GM12801 (cell line): ENCODE data around the gene CCDC27.

ENCODE experiments used
- TF ChIP-seq, protein P1 (sequence below): IDR thresholded peaks from one replicate; pipeline ENCODE4 v1.5.1; 2011; ENCODE audit warnings: control low read depth; ENCODE audit not compliant: insufficient read length; ENCODE audit errors: extremely low read depth

Gene CCDC27

DNA sequence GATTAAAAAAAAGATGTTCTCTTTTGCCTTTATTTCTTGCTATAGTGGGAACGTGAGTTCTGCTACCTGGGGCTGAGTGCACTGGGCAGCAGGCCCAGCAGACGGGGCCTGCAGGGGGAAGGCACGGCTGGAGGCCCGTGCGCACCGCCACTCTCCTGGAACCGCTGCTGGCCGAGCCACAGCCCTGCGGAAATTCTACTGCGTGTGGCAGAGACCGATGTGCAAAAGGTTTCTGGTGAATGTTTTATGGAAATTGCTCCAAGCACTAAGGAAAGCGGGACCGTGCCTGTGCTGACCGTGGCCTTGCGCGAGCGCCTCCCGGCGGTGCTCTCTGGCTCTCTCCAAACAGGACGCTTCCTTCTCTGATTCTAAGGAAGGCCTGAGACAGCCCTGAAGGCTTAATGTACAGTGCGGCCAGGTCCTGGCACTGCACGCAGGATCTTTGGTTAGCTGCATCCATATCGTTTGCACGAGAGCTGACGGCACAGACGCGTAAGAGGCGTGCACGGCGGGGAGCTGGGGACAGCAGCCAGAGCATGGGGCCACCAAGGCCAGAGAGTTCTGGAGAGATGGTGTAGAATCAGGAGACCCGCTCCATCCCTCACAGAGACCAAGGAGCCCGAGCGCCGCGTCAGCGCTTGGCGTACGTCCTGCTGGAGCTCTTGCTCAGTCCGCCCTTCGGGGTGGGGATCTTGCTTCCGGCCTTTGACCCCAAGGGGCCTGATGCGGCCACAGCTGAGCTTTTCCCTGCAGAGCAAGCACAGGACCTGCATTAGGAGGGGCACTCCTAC lies 62.7 kb downstream of the CCDC27 start:
- TF ChIP-seq, protein P1, sequence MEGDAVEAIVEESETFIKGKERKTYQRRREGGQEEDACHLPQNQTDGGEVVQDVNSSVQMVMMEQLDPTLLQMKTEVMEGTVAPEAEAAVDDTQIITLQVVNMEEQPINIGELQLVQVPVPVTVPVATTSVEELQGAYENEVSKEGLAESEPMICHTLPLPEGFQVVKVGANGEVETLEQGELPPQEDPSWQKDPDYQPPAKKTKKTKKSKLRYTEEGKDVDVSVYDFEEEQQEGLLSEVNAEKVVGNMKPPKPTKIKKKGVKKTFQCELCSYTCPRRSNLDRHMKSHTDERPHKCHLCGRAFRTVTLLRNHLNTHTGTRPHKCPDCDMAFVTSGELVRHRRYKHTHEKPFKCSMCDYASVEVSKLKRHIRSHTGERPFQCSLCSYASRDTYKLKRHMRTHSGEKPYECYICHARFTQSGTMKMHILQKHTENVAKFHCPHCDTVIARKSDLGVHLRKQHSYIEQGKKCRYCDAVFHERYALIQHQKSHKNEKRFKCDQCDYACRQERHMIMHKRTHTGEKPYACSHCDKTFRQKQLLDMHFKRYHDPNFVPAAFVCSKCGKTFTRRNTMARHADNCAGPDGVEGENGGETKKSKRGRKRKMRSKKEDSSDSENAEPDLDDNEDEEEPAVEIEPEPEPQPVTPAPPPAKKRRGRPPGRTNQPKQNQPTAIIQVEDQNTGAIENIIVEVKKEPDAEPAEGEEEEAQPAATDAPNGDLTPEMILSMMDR, result no peak

DNA sequence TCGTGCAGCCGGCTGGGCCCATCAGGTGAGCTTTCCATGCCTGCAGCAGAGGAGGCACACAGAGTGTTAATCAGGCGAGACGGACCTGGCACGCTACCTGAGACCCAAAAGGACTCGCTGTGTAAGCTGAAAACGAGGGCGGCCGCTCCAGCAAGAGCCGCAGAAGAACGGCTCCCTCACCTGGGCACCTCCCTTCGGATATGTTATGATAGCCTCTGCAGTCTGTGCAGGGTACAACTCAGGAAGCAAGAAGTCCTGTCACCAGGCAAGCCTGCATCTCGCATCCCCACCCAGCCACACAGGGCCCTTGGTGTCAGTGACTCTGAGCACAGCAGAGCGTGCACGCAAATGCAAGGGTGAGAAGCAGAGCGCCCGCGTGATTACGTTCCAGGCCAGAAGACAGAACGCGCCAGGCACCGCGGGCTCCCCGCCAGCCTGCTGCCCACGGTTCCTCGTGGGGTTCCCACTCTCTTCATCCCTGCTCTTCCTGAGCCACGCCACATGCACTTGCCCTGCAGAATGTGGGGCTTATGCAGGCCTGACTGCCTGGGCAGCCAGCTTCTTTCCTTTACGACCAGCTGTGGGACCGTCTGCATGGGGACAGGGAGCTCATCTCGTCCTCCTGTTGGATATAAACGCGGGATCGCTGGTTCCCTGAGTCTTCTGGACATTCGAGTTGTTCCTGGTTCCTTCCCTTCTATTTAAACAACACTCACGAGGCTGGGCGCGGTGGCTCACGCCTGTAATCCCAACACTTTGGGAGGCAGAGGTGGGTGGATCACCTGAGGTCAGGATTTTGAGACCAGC lies 64.3 kb downstream of the CCDC27 start:
- TF ChIP-seq, protein P1, result no peak

- TF ChIP-seq, protein P1, result no peak
Observed at GRCh38 chr1:3817138-3817740, 65.0 kb downstream of the CCDC27 start.

- TF ChIP-seq, protein P1, result no peak
Observed at GRCh38 chr1:3817821-3818597, 65.8 kb downstream of the CCDC27 start.

DNA sequence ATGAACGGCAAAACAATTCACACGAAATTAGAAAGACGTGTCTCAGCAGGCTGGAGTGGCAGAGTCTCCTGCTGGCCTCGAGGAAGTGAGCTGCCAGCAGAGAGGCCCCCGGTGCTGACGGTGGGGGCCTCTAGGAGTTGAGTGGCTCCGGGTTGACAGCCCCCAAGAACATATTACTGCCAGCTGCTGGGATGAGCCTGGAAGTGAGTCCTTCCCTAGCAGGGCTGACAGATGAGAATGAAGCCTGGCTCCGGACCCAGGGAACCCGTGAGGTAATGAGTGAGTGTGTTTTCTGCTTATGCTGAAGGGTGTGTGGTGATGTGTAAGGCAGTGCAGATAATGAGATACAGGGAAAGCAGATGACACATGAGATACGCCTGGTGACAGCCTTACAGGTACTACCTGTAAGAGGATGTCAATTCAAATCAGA lies 67.5 kb downstream of the CCDC27 start:
- TF ChIP-seq, protein P1, result no peak

DNA sequence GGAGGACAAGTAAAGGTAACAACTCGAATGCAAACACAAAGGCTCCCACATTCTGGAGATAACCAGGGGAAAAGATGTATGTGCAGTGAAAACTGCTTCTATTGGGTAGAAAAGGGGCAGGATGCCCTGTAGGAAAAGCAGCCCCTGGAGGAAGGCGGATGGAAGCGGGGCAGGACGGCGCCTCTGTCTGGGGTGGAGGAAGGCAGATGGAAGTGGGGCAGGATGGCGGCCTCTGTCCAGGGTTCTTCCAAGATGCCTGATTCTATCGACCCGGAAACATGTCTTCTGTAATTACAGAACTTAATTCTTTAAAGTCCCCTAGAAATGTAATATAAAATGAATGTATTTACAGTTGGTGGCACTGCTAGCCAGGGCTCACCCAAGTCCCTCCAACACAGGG lies 68.1 kb downstream of the CCDC27 start:
- TF ChIP-seq, protein P1, result no peak
